CD4-positive, alpha-beta T cell treated with Interleukin-15 for 4 hours (primary cell): ENCODE results near the gene BCL11A.
A peak's percentile ranks its signal among the peaks of the same experiment; 100 is the strongest.

ENCODE experiments used
- DNase-seq: peaks from one replicate; pipeline ENCODE4 v3.0.0-alpha.2; 2020; ENCODE audit warnings: low spot score

The BCL11A gene

GRCh38 chr2:60525899-60526298 is 27.6 kb downstream of the BCL11A start:
- no peak for DNase-seq

DNA sequence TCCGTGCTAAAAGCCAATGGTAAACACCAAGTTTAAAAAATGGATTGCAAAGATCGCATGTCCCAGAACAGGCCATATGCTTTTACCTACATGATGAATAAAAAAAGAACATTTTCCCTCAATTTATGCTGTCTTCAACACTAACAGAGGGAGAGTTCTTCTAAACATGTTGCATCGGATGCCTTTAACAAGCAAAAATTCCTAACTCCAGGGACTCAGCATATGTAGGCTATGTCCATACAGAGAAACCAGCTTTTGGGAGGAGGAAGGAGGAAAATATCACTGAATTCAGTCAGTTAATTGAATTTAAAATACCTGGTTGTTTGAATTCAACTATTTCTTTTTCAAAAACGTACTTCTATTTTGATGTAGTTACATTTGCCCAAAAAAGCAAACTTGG is 28.6 kb downstream of the BCL11A start:
- no peak for DNase-seq

GRCh38 chr2:60523963-60524362 is 29.5 kb downstream of the BCL11A start:
- DNase-seq, result no peak

DNA sequence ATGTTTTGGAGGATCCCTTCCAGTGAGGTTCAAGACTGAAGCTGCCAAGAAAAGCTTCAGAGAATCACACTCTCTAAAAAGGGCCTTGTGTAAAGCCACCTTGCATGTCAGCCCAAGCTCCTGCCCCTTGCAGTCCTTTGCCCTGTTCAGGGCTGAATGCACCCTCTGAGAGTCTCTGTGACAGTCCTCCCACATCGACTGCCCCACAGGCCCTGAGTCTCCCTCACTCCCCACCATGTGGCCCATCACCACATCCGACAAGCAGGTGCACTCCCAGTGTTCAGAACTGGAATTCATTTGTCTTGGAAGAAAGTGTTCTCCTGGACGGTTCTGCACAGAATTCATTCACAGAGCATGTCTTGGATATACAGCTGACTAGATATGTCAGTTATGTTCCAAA is 31.0 kb downstream of the BCL11A start:
- DNase-seq, result no peak

- no peak for DNase-seq
Observed at GRCh38 chr2:60521626-60522025, 31.8 kb downstream of the BCL11A start.

- no peak for DNase-seq
Observed at GRCh38 chr2:60520917-60521539, 32.4 kb downstream of the BCL11A start.

DNA sequence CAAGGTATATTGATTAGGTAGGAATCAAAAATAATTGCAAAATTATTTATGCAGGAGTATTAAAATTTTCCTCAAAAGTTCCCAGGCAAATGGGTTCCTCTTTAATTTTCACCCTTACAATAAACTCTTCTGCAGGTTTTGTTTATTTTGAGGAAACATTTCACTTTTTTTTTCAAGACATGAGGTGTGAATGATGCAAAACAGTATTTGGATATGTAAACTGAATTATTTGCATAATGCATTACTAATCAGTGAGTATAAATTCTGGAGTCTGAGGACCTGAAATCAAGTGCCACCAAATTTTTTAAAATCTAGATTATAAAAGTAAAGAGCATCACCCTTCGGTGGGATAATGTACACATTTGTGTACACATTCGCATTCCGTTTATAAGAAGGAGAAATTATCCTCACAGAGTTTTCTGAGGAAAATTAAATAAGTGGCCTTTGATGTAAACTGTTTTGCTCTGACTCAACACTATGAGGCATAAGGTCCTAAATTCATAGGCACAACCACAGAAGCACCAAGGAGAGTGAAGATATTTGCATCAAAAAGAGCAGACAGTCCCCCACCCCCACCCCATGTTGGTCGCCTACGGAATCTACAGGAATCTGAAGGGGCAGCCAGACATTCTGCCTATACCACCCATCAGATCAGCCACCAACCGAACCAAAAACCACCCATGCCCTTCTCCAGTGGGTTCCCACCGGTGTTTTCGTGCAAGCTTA is 33.1 kb downstream of the BCL11A start:
- no peak for DNase-seq

DNA sequence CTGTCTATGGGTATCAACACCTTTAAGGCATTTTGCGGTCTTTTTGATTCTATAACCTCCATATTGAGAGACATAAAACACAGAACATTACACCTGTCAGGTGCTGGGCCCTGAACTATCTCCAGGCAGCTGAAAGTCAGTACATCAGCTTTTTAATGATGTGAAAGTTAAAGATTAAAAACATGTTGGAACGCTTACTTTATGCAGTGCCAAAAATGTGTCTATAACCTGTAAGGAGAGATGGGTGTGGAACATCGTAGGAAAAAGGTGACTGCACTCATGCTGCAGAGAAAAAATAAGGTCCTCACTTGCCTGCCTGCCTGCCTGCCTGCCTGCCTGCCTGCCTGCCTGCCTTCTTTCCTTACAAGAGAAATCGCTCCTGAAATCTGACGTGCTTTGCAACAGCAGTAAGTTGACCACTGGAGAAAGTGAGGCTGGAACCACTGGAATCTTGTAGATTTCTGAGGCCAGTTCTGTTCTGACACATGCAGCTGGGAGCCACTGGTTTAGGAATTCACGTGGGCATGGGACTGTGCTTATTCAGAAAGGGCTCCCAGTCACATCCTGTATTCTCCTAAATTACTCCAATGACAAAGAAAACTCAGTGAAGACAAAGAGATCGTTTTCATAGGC is 34.1 kb downstream of the BCL11A start:
- DNase-seq, result no peak

DNA sequence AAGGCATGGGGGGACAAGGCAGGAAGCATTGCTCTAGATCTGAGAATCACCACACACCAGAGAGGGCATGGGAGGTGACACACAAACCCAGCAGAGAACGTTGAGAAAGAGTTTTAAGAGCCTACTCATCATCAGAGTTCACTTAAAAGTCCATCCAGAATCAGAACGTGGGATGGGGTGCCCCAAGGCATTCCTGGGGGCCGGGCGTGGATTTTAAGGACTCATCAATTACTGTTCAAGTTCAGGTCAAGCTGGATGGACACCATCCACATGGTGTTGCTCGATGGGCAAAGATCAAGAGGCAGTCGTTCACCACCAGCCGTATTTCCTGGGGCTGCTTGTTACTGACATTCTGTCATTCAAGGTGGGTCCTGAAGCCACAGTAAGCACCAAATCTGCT is 34.9 kb downstream of the BCL11A start:
- DNase-seq, result no peak

GRCh38 chr2:60517446-60517845 is 36.0 kb downstream of the BCL11A start:
- DNase-seq, result no peak

GRCh38 chr2:60516826-60517225 is 36.6 kb downstream of the BCL11A start:
- DNase-seq, result no peak

DNA sequence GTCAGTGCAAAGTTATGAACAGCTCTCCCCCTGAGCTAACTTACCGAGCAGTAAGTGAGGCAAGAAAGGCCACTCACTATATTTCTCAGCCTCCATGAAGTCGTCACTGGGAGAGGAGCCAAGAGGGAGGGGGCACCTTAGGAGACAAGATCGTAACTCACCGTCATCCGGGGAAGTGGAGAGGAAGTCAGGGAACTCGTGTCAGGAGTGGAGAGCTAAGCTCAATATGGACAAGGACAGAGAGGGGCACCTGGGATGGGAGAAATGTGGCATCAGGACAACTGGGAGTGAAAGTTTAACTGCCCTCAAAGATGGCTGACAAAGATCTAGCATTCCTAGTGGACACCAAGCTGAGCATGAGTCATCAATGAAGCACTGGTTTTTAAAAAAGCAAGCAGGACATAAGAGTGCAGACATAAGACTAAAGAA is 37.1 kb downstream of the BCL11A start:
- DNase-seq, result no peak

- peak; percentile 2 for DNase-seq
Observed at GRCh38 chr2:60515721-60516226, 37.7 kb downstream of the BCL11A start.

DNA sequence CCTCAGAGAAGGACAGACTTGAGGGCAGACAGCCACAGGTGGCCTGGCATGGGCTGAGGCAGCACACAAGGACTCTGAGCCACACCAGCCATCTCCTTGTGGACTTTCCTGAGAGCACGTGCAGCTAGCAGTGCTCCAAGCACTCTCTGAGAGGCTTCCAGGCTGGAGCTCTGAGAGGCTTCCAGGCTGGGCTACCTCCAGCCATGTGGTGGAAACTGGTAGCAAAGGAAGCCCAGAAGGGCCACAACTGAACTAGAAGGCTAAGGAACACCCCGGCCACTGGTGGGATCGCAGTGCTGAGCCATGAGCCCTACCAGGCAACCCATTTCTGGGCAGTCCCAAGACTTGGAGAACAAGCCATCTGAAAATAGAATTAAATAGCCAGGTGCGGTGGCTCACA is 39.5 kb downstream of the BCL11A start:
- DNase-seq, result no peak

DNA sequence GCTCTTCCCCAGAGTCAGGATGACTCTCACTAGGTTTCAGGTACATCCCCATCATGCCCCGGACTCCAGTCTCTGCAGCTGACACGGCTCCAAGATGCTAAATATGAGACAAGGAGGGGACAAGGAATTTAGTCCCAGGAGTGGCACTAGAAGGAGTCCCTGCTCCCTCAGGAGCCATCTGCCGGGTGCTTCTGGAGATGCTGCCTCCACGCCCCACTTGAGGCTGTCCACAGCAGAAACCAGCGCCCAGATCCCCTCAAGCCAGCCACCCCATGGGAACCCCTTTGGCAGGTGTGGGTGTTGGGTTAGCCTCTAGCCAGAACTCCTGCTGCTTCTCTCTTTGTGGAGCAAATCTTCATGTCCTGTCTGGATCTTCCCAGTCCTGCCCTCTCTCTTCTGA is 40.3 kb downstream of the BCL11A start:
- DNase-seq, result no peak

DNA sequence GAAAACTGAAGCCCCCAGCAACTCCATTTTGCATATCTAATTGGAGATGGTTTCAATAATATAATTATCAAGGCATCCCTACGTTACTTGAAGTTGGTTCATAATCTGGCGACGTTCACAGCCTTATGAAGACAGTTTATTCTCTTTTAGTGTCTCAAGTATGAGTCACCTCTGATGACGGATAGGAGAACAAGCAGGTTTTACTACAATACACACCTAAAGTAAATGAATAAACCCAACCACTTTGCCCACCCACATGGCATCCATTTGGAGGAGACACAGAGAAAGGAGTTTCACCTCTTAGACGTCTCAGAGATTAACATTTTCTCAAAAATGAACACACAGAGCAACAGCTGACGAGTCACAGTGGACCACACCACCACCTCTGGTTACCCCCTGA is 40.8 kb downstream of the BCL11A start:
- no peak for DNase-seq

GRCh38 chr2:60512062-60512622 is 41.3 kb downstream of the BCL11A start:
- no peak for DNase-seq

DNA sequence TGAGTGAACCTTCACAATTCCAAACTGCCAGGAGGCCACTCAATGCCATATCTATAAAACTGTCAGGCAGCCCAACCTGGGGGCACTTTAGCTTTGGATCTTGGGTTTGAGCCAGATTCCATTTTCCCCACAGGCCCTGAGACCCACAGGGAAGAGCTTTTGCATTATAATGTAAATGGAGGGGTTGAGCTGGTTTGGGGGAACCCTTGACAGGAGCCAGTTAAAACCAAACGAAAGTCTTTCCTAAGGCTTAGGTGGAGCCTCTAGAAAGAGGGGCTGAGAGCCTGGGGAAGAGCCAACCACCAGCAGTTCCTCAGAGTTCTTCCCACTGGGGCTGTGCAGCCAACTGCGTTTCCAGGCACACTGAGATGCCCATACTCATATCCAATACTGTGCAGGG is 42.7 kb downstream of the BCL11A start:
- no peak for DNase-seq

DNA sequence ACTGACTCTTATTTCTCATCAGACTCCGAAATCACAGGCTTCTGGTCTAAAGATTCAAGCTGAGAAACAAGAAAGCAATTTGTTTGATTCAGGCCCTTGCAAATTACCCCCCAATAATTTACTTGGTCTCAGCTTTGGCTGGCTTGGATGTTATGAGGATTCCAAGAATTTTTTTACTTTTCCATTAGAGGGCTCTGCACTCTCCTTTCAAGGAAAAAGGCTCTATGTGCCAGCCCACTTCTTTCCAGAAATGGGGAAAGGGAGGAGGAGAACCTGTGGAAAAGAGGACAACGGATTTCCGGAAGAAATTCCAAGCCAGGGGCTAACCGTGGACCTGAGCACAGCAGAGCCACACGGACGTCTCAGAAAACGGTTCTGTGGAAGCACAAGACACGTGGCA is 44.4 kb downstream of the BCL11A start:
- DNase-seq, result no peak

GRCh38 chr2:60508339-60508917 is 45.0 kb downstream of the BCL11A start:
- no peak for DNase-seq

DNA sequence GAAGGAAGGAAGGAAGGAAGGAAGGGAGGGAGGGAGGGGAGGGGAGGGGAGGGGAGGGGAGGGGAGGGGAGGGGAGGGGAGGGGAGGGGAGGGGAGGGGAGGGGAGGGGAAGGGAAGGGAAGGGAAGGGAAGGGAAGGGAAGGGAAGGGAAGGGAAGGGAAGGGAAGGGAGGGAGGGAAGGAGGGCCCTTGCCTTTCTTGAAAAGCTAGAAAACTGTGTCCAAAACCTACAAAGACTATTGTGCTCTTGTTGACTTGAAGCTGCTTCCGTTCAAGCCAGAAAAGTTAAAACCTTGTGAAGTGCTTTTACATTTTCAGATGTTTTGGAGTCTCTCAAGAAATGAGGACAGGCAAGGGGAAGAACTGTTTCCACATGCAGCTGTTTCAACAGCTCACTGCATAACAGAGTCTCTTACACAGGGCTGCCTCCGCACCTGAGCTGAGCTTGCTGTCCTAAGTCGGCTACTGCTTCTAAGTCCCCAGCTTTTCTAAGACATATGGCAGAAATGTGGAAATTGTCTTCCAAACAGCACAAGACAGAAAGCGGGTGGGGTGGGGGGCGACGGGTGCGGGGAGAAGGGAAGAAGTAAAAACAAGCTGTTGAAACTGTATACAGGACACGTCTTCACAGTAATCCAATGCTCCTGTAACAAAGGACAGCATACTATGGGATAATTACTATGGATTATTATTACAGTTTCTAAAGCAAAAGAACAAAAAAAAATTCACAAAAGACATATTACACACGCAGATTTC is 46.1 kb downstream of the BCL11A start:
- no peak for DNase-seq

GRCh38 chr2:60505880-60506260 is 47.6 kb downstream of the BCL11A start:
- no peak for DNase-seq
